ENCODE results near the gene PRRX2.
A peak's percentile ranks its signal among the peaks of the same experiment; 100 is the strongest.
"Not testable (repeated sequence)": the region's sequence is repeated elsewhere in the genome, so short reads cannot be mapped to it uniquely, and the experiment has no call there.

PRRX2 gene

GRCh38 chr9:129665389-129665775, at the start of gene PRRX2:
TSS of gene PRRX2 (plus strand) at chr9:129665647. CDS start at chr9:129665868, 221 bp downstream.
- no peak for DNase-seq

GRCh38 chr9:129617167-129617566, 48.3 kb upstream of the PRRX2 start:
- DNase-seq = no peak

GRCh38 chr9:129619787-129620668, 45.4 kb upstream of the PRRX2 start:
- DNase-seq = no peak

GRCh38 chr9:129620669-129621295, 44.7 kb upstream of the PRRX2 start, which contains the start of gene C9orf50:
TSS of gene C9orf50 (minus strand) at chr9:129621101. CDS start at chr9:129620574, 527 bp downstream.
- DNase-seq = no peak

GRCh38 chr9:129623331-129623730, 42.1 kb upstream of the PRRX2 start:
- DNase-seq = no peak

GRCh38 chr9:129624168-129624759, 41.2 kb upstream of the PRRX2 start:
- peak; percentile 52 for DNase-seq

GRCh38 chr9:129624947-129625346, 40.5 kb upstream of the PRRX2 start:
- DNase-seq = peak; percentile 32

- peak; percentile 87 for DNase-seq
These were observed 39.3 kb upstream of the PRRX2 start, which contains the start of gene NTMT1 for GRCh38 chr9:129626079-129626624. TSS of gene NTMT1 (plus strand) at chr9:129626163. CDS start at chr9:129632704, 6,541 bp downstream.

- no peak for DNase-seq
These were observed 38.7 kb upstream of the PRRX2 start for GRCh38 chr9:129626625-129627284.

GRCh38 chr9:129627556-129628440, 37.6 kb upstream of the PRRX2 start:
- no peak for DNase-seq

GRCh38 chr9:129628709-129629108, 36.7 kb upstream of the PRRX2 start:
- no peak for DNase-seq

- no peak for DNase-seq
These were observed 36.1 kb upstream of the PRRX2 start for GRCh38 chr9:129629251-129629820.

GRCh38 chr9:129630967-129631673, 34.3 kb upstream of the PRRX2 start:
- DNase-seq = no peak

GRCh38 chr9:129631674-129632129, 33.7 kb upstream of the PRRX2 start:
- no peak for DNase-seq

GRCh38 chr9:129632460-129632859, 33.0 kb upstream of the PRRX2 start:
- DNase-seq = no peak

GRCh38 chr9:129633207-129633606, 32.2 kb upstream of the PRRX2 start:
- DNase-seq = no peak

- DNase-seq = no peak
These were observed 31.6 kb upstream of the PRRX2 start for GRCh38 chr9:129633848-129634247.

- DNase-seq = no peak
These were observed 30.1 kb upstream of the PRRX2 start for GRCh38 chr9:129635099-129636065.

GRCh38 chr9:129636343-129636742, 29.1 kb upstream of the PRRX2 start:
- not testable (repeated sequence) for DNase-seq
